Measurements from ENCODE around the gene CCM2.

The CCM2 gene

DNA sequence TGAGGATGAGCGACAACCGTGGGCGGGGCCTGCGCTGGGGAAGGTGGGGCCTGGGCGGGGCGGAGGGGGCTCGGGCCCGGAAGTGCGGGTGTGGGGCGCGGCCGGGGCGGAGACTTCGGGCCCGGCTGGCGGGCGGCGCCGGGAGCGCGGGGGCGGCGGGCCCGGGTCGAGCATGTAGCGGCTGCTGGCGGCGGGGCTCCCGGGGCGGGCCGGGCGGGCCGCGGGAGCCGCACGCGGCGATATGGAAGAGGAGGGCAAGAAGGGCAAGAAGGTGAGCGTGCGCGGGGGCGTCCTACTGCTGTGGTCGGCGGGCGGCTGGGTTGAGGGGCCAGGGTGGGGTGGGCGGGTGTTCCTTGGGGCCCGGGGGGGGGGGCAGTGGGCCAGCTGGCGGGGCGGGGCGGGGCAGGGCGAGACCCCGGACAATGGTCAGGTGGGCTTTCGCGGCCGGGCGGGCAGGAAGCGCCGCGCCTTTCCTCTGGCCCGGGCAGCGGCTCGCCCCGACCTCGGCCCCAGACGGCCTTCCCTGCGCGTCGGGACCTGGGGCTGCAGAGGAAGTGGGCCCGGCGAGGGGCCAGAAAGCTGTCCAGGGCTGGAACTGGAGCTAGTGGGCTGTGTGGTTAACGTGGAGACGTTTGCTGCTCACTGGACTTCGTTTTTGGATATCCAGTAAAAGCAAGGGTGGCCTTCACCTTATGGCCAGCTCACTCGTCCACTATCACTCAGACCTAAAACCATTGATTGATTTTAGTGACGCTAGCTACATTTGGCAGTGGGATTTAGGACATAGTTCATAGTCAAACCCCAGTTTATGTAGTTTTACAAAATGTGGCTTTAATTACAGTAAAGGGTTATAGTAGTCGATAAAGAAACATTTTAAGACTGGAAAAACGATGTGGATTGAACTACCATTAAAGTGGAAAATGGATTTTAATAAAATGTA lies at the start of gene CCM2:
TSS of gene CCM2 (plus strand) at position 109 of the 940 bp plus-strand sequence. CDS start at position 242, 133 bp downstream.
- Histone ChIP-seq H3K27me3 (ENCODE audit: low read depth) (no peaks in the 10 kb centered on the region), H3K4me3 (peak within 1 kb of the TSS; percentile 46), H3K36me3 (replicated peaks) (no peaks in the 10 kb centered on the region; the same call in 1 of the 2 replicates), H3K9me3 (no peaks in the 10 kb centered on the region), H3K4me1 (peaks cover 10% of the 10 kb centered on the region)
- in situ Hi-C loops (cut with MboI; ENCODE audit: low sequenced_read_pairs): no loop called here
- DNase-seq (ENCODE audit: low spot score in 2 of 2): peak in 1 of 2 experiments; percentile 59

DNA sequence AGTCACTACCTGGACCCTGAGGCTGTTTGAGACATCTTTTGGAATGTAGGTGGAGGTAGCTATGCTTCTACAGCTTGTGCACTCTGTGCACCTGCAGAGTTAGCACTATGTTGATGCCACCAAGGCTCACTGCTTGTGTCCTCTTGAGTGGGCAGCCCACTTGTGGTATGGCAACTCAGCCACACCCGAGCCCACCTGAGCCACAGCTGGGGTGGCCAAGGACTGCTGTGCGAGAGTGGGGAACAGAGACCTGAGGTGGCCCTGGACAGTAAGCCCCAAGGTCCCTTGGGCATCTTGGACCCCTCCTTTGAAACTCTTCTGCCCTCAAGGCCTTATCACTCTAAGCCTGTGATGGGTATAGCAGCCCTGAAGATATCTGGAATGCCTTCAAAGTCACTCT lies 46.8 kb upstream of the CCM2 start:
- Histone ChIP-seq H3K9me3 (no peaks in the 10 kb centered on the region), H3K4me1 (no peaks in the 10 kb centered on the region), H3K27me3 (ENCODE audit: low read depth) (no peaks in the 10 kb centered on the region), H3K4me3 (no peak overlapping the region), H3K36me3 (replicated peaks) (no peaks in the 10 kb centered on the region)
- no peak for DNase-seq (ENCODE audit: low spot score in 2 of 2)
- in situ Hi-C loops (cut with MboI; ENCODE audit: low sequenced_read_pairs): no loop called here

DNA sequence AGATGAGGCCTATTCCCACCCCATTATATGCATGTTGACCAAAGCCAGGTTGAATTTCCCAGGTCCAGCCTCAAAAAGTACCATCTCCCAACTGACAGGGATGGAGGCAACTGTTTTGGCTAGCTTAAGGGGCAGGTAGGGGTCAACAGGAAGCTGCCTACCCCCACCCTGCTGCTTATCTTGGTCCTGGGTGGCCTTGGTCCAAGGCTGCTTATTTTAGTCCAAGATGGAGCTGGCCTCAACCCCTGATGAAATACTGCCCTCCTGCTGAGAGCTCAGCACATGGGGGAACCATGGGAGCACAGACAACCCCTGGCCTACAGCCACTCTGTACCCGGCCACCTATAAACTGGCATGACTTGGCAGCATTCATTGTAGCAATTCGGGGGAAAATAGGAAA lies 44.3 kb upstream of the CCM2 start:
- in situ Hi-C loops (cut with MboI; ENCODE audit: low sequenced_read_pairs): no loop called here
- Histone ChIP-seq H3K4me1 (no peaks in the 10 kb centered on the region), H3K27me3 (ENCODE audit: low read depth) (no peaks in the 10 kb centered on the region), H3K9me3 (no peaks in the 10 kb centered on the region), H3K4me3 (no peak overlapping the region), H3K36me3 (replicated peaks) (no peaks in the 10 kb centered on the region)
- no peak for DNase-seq (ENCODE audit: low spot score in 2 of 2)

DNA sequence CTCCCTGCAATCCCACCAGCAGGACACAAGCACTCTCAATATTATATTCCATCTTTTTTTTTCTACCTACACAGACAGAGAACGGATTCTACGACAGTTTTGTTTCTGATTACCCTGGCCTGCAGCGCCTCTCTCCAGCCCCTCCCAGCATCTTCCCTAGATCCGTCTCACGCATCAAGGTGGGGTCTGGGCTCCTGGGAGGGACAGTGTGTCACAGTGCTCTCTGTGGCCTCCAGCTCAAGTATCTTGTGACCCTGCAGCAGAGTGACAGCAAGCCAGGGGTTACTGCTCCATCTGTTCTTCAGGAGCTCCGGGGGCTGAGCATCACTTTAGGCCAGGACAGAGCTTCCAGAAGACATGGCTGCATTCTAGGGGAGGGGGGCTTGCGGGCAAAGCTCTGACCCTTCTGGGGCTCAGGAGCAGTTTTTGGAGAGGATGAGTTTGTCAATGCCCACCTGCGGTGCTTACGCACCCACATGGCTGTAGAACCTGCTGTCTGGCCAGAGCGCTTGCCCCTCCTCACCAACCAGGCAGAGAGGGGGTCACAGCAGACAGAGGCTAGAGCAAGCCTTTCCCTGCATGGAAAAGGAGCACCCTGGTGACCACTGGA lies 43.7 kb upstream of the CCM2 start:
- Histone ChIP-seq H3K9me3 (no peaks in the 10 kb centered on the region), H3K4me3 (no peak overlapping the region), H3K27me3 (ENCODE audit: low read depth) (no peaks in the 10 kb centered on the region), H3K4me1 (no peaks in the 10 kb centered on the region), H3K36me3 (replicated peaks) (no peaks in the 10 kb centered on the region)
- in situ Hi-C loops (cut with MboI; ENCODE audit: low sequenced_read_pairs): no loop called here
- no peak for DNase-seq (ENCODE audit: low spot score in 2 of 2)

DNA sequence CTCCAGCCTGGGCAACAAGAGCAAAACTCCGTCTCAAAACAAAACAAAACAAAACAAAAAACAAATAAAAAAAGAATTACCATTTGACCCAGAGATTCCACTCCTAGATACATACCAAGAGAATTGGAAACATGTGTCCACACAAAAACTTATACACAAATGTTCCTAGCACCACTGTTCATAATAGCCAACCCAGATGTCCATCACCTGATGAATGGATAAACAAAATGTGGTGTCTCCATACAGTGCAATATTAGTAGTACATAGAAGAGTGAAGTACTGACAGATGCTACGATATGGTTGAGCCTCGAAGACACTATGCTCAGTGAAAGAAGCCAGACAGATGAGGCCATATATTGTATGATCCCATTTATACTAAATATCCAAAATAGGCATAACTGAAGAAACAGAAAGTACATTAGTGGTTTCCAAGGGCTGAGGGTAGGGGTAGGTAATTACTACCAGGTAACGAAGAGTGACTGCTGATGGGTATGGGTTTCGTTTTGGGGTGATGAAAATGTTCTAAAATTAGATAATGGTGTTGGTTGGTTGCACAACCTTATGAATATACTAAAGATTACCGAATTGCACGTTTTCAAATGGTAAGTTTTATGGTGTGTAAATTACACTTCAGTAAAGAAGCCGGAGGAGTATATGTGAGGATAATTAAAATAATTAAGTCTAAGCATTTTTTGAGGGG lies 41.2 kb upstream of the CCM2 start:
- no peak overlapping the region for H3K4me3 ChIP-seq
- no peaks in the 10 kb centered on the region for H3K36me3 ChIP-seq (replicated peaks)
- no peak for DNase-seq (ENCODE audit: low spot score in 2 of 2)
- in situ Hi-C loops (cut with MboI; ENCODE audit: low sequenced_read_pairs): no loop called here
- H3K4me1 ChIP-seq: no peaks in the 10 kb centered on the region
- no peaks in the 10 kb centered on the region for H3K9me3 ChIP-seq
- H3K27me3 ChIP-seq (ENCODE audit: low read depth): no peaks in the 10 kb centered on the region

DNA sequence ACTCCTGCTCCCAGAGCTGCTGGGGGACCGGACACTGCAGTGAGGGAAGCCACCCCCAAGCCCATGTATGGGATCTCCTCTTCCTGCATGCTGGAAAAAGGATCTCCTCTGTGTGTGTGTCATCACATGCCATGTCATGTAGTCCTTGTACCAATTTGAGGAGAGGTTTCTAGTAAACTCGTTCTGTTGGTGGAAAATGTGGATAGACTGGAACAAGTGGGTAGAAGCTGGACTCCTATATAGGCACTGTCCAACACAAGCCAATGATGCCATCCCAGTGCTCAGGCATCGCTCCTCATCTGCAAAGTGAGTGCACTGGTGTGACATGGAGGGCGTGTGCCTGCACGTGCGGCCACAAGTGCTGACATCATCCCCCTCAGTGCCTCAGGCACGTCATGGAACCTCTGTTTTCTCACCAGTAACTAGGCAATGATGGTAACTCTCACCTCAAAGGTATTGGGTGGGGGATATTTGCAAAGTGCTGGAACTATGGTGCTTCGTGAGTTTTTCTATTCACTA lies 40.5 kb upstream of the CCM2 start:
- Histone ChIP-seq H3K36me3 (replicated peaks) (no peaks in the 10 kb centered on the region), H3K4me1 (no peaks in the 10 kb centered on the region), H3K9me3 (no peaks in the 10 kb centered on the region), H3K4me3 (no peak overlapping the region), H3K27me3 (ENCODE audit: low read depth) (no peaks in the 10 kb centered on the region)
- in situ Hi-C loops (cut with MboI; ENCODE audit: low sequenced_read_pairs): no loop called here
- no peak for DNase-seq (ENCODE audit: low spot score in 2 of 2)

DNA sequence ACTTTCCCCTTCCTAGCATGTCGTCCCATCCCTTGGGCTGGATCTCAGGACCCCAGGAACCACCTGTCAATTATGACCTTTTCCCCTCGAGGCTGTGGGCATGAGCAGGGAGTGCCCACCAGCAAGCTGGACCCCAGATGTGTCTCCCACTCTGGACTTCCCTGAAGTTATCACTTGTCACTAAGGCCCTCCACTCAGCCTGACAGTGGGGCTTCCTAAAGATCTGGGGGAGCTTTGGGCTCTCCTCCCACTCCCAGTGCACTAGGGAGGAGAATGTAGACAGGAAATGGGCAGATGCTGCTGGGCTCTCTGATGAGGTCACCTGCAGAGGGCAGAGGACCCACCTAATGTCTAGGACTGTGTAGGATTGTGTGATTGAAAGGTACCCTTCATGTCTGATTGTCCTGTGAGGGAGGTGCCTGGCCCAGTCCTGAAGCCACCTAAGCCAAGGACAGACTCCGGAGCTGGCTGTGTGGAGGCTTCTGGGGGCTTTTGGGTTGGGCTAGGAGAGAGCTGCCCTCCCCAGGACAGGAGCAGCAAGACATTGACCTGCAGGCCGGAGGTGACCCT lies 39.9 kb upstream of the CCM2 start:
- no peak for DNase-seq (ENCODE audit: low spot score in 2 of 2)
- Histone ChIP-seq H3K36me3 (replicated peaks) (no peaks in the 10 kb centered on the region), H3K27me3 (ENCODE audit: low read depth) (no peaks in the 10 kb centered on the region), H3K4me1 (no peaks in the 10 kb centered on the region), H3K9me3 (no peaks in the 10 kb centered on the region), H3K4me3 (no peak overlapping the region)
- in situ Hi-C loops (cut with MboI; ENCODE audit: low sequenced_read_pairs): no loop called here

DNA sequence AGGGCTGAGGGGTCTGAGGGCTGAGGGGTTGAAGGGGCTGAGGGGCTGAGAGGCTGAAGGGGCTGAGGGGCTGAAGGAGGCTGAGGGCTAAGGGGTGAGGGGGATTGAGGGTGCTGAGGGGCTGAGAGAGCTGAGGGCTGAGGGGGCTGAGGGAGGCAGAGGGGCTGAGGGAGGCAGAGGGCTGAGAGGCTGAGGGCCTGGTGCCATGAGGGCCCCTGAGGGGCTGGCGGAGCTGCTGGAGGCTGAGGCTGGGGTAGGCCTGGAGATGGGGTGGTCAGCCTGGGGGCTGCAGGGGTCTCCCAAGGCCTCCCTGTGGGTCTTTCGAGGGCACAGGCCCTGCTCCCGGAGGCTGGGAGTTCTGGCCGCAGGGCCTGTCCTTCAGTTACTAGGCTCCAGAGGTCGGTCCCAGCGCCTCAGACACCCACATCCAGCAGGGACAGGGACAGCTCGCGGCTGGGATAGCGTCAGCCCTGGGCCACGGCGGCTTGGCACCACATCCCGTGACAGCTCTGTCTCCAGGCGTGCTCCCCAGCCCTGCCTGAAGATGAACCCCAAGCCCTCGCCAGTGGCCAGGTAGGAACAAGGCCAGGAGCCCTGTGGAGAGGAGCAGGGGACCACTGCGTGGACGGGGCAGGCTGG lies 38.0 kb upstream of the CCM2 start:
- DNase-seq (ENCODE audit: low spot score in 2 of 2): no peak
- H3K4me3 ChIP-seq: no peak overlapping the region
- no peaks in the 10 kb centered on the region for H3K9me3 ChIP-seq
- H3K36me3 ChIP-seq (replicated peaks): no peaks in the 10 kb centered on the region
- no peaks in the 10 kb centered on the region for H3K4me1 ChIP-seq
- H3K27me3 ChIP-seq (ENCODE audit: low read depth): no peaks in the 10 kb centered on the region
- in situ Hi-C loops (cut with MboI; ENCODE audit: low sequenced_read_pairs): no loop called here

DNA sequence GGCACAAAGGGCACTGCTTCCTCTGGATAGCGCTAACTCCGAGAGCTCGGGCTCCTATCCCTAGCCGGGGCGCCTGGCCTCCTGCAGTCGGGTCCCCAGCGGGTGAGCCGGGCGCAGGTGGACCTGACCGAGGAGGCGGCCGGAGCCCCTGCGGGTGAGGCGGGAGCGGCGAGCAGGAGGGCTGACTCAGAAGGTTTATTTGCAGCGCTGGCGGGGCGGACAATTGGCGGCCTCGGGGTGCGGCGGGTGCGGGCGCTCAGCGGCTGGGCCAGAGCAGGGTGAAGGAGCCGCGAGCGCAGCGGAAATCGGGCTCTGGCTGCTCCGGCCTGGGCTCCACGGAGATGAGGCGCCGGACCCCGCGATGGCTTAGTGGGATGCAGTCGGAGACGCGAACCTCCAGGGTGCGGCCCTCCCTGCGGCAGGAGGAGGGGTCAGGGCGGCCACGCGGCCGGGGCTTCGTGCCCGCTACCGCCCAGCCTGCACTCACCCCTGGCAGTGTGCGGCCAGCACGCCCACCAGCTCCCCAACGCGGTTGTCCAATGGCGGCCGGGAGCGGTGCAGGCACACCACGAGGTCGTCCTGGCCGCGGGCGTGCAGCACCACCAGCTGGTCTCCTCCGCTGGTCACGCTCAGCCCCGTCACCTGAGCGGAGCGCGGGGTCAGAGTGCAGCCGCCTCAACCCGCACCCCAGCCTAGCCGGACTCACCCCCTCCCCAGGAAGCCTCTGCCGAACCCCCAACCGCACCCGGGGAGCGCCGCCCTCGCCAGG lies 37.3 kb upstream of the CCM2 start:
- Histone ChIP-seq H3K27me3 (ENCODE audit: low read depth) (no peaks in the 10 kb centered on the region), H3K4me1 (no peaks in the 10 kb centered on the region), H3K9me3 (no peaks in the 10 kb centered on the region), H3K36me3 (replicated peaks) (no peaks in the 10 kb centered on the region), H3K4me3 (no peak overlapping the region)
- no peak for DNase-seq (ENCODE audit: low spot score in 2 of 2)
- in situ Hi-C loops (cut with MboI; ENCODE audit: low sequenced_read_pairs): no loop called here

DNA sequence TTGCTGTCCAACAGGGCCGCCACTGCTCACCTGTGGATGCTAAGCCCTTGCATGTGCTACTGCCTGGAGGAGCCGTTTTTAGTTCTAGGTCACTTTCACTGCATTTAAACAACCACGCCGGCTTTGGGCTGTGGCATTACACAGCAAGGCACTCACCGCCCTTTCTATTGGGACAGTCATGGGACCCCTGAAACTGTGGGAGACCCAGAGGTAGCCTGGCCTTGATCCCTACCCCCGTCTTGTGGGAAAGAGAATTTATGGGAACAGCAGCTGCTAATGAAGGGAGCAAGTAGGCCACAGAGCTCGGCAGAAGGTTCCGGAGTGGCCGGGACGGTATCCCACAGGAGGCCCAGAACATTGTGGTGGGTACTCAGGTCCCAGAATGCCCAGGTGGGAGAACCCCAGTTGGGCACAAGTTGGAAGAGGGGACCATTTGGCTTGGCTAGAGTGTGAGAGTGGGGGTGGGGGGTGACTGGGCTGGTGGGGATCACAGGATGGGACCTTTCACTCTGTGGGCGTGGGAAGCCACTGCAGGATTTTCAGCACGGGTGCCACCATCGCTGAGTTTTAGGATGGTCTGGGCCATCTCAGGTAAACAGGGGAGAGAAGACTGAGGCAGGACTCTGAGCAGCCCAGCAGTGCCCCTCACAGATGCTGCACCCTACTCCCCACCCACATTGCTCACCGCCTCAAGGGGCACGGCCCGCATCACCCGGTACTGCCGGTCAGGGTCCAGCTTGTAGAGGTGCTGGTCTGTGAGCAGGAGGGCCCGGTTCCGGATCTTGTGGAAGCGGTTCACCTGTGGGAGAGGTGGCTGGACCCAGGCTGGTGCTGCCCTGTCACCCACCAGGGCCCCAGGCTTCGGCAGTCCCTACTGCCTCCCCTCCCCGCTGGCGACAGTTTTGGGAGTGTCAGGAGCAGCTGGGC lies 36.4 kb upstream of the CCM2 start:
- no peaks in the 10 kb centered on the region for H3K27me3 ChIP-seq (ENCODE audit: low read depth)
- no peaks in the 10 kb centered on the region for H3K4me1 ChIP-seq
- DNase-seq (ENCODE audit: low spot score in 2 of 2): no peak
- H3K9me3 ChIP-seq: no peaks in the 10 kb centered on the region
- in situ Hi-C loops (cut with MboI; ENCODE audit: low sequenced_read_pairs): no loop called here
- no peak overlapping the region for H3K4me3 ChIP-seq
- H3K36me3 ChIP-seq (replicated peaks): no peaks in the 10 kb centered on the region

DNA sequence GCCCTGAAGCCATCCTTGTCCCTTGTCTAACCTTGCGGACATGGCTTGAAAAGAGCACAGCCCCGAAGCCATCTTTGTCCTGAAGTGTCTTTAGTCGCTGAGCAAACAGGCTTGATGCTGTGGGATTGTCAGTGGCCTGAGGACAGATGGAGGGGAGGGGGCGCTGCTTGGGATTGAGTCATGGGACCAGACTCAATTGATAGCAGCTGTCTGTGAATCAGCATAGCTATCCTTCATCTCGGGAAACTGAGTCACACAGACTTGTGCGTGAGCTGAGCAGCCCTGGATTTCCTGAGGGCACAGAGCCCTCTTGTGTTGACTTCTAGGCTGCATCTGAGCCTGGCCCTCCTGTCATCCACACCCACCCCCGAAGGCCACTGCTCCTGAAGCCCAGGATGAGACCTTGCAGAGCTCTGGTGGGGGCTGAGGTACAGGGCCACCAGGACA lies 35.6 kb upstream of the CCM2 start:
- no peaks in the 10 kb centered on the region for H3K9me3 ChIP-seq
- in situ Hi-C loops (cut with MboI; ENCODE audit: low sequenced_read_pairs): no loop called here
- DNase-seq (ENCODE audit: low spot score in 2 of 2): no peak
- no peaks in the 10 kb centered on the region for H3K4me1 ChIP-seq
- H3K4me3 ChIP-seq: no peak overlapping the region
- no peaks in the 10 kb centered on the region for H3K27me3 ChIP-seq (ENCODE audit: low read depth)
- H3K36me3 ChIP-seq (replicated peaks): no peaks in the 10 kb centered on the region

Measured in HAP-1 (cell line).